Body of pancreas (tissue), 4 donors: ENCODE results near the gene GPR75. TPM values are rescaled to one million over a fixed set of nuclear protein-coding genes. Genes with fewer than 3 reads are reported as not detected.

Source experiments
- ATAC-seq: fragments of 150-250 bp; one replicate; pipeline ENCODE4 v1.9.1; 2016
- DNase-seq, 4 donors: peaks; one replicate each; pipeline ENCODE4 v3.0.0-alpha.2; 2019
- H3K27ac ChIP-seq, 4 donors: fragments of 200-600 bp; sonication (generic); 1 replicate in 3 of 4; 2 replicates in 1 of 4; pipeline versions ENCODE4 v1.5.1 to v1.6.1; 2016 to 2019; ENCODE audit warnings: mild to moderate bottlenecking in 1 of 4, mixed read lengths in 1 of 4, moderate library complexity in 1 of 4
- H3K27me3 ChIP-seq, 2 donors: fragments of 200-600 bp; sonication (generic); one replicate each; pipeline ENCODE4 v1.6.0; 2016; ENCODE audit warnings: mild to moderate bottlenecking in 1 of 2
- H3K36me3 ChIP-seq, 2 donors: fragments of 200-600 bp; sonication (generic); replicated peaks in 1 of 2; 2 replicates each; pipeline ENCODE4 v1.5.1; 2016; ENCODE audit warnings: low read depth in 2 of 2; ENCODE audit not compliant: insufficient read depth in 1 of 2
- H3K4me1 ChIP-seq: fragments of 200-600 bp; sonication (generic); one replicate; pipeline ENCODE4 v1.6.0; 2016
- H3K4me3 ChIP-seq, 2 donors: fragments of 200-600 bp; sonication (generic); 1 replicate in 1 of 2; 2 replicates in 1 of 2; pipeline ENCODE4 v1.5.1; 2016 to 2019
- H3K9me3 ChIP-seq, 3 donors: fragments of 200-600 bp; sonication (generic); 1 replicate in 2 of 3; 2 replicates in 1 of 3; pipeline ENCODE4 v1.5.1; 2016
- POLR2A ChIP-seq, 3 donors: fragments of 450-650 bp; IDR thresholded peaks; one replicate each; pipeline ENCODE4 v1.6.1; 2016; ENCODE audit warnings: antibody characterized with exemption in 3 of 3, mild to moderate bottlenecking in 2 of 3
- WGBS, 2 donors: methylation state at CpG; one replicate each; pipeline ENCODE4 v1.1.5; 2017; 5-methylcytosine and 5-hydroxymethylcytosine counted together
- intact Hi-C: fragments of 100-400 bp; cut with DNase I; formaldehyde crosslinking; loops from one replicate; pipeline ENCODE4 v1.15.1; 2023
- total RNA-seq, 2 donors: library from RNA; depleted of rRNA; stranded (reverse); fragments of >200 nt; gene quantifications; one replicate each; pipeline ENCODE4 v1.1.0, GENCODE V29; 2016
- TF ChIP-seq, protein P1 (sequence below), 7 experiments: fragments of 450-650 bp in 4 of 7; fragments of 200-600 bp in 3 of 7; sonication (generic) in 3 of 7; IDR thresholded peaks; one replicate each; pipeline ENCODE4 v1.5.1; 2016 to 2019; ENCODE audit warnings: antibody characterized with exemption in 7 of 7

GPR75 gene
- total RNA-seq = 1 to 10 TPM; 2.1 to 4.0 TPM

GRCh38 chr2:53859206-53860181 is at the start of gene GPR75:
TSS of gene GPR75 (minus strand) at chr2:53859967. CDS start at chr2:53854756, 5,211 bp downstream.
- intact Hi-C loops = no loop called here
- TF ChIP-seq POLR2A (IDR thresholded peaks at IDR 0.05) = peak; percentile 14 to 41 (median 30)
- TF ChIP-seq, protein P1, sequence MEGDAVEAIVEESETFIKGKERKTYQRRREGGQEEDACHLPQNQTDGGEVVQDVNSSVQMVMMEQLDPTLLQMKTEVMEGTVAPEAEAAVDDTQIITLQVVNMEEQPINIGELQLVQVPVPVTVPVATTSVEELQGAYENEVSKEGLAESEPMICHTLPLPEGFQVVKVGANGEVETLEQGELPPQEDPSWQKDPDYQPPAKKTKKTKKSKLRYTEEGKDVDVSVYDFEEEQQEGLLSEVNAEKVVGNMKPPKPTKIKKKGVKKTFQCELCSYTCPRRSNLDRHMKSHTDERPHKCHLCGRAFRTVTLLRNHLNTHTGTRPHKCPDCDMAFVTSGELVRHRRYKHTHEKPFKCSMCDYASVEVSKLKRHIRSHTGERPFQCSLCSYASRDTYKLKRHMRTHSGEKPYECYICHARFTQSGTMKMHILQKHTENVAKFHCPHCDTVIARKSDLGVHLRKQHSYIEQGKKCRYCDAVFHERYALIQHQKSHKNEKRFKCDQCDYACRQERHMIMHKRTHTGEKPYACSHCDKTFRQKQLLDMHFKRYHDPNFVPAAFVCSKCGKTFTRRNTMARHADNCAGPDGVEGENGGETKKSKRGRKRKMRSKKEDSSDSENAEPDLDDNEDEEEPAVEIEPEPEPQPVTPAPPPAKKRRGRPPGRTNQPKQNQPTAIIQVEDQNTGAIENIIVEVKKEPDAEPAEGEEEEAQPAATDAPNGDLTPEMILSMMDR (IDR thresholded peaks at IDR 0.05) = peak in 2 of 7 experiments; percentile 10 to 12
- Histone ChIP-seq H3K27ac (peak within 1 kb of the TSS; percentile 42 to 74 (median 63)), H3K4me3 (no peak within 1 kb of the TSS), H3K4me1 (no peaks in the 10 kb centered on the region), H3K9me3 (no peaks in the 10 kb centered on the region), H3K27me3 (no peaks in the 10 kb centered on the region), H3K36me3 (no peaks in the 10 kb centered on the region)
- peak; percentile 37 to 64 (median 47) for DNase-seq
- ATAC-seq = peak; percentile 89
- WGBS, 2 donors = 39 to 50% methylated on average over 34 to 63 of the region's 72 CpGs

DNA sequence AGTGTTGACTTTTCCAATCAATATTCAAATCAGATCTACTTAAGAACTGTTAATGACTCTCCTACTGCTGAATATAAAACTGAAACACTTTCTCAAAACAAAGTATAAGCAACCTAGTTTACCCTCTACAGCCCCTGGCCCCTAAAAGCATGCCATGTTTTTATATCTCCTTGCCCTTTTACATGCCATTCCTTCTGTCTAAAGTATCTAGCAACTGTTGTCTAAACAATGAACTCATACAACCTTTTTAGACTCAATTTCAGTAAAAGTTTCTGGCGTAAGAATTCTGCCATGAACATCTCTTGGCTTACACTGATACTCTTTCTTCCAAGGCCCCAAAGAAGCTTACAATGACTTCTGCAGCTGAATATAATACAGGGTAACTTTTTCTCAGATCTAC is 47.8 kb upstream of the GPR75 start:
- no peak for TF ChIP-seq POLR2A (IDR thresholded peaks at IDR 0.05)
- TF ChIP-seq, protein P1 (IDR thresholded peaks at IDR 0.05) = no peak
- peaks cover 4 to 19% of the 10 kb centered on the region in 2 donors for H3K36me3 ChIP-seq
- intact Hi-C loops = no loop called here
- 82% methylated on average over 1 of the region's 1 CpG for WGBS, 2 donors
- no peaks in the 10 kb centered on the region for H3K27me3 ChIP-seq
- no peak overlapping the region for H3K4me3 ChIP-seq
- no peaks in the 10 kb centered on the region for H3K9me3 ChIP-seq
- DNase-seq (no peak), ATAC-seq (no peak)
- no peaks in the 10 kb centered on the region for H3K4me1 ChIP-seq
- H3K27ac ChIP-seq = no peak overlapping the region

- ATAC-seq (no peak), DNase-seq (no peak)
- WGBS, 2 donors = 91 to 94% methylated on average over 9 of the region's 9 CpGs
- Histone ChIP-seq H3K4me3 (no peak overlapping the region), H3K9me3 (no peaks in the 10 kb centered on the region), H3K4me1 (no peaks in the 10 kb centered on the region), H3K27ac (no peak overlapping the region), H3K27me3 (no peaks in the 10 kb centered on the region), H3K36me3 (peaks cover 4 to 33% of the 10 kb centered on the region in 2 donors)
- TF ChIP-seq, protein P1 (IDR thresholded peaks at IDR 0.05) = no peak
- intact Hi-C loops = no loop called here
Measured at GRCh38 chr2:53905396-53905795, 45.6 kb upstream of the GPR75 start.

GRCh38 chr2:53903011-53903410 is 43.2 kb upstream of the GPR75 start:
- intact Hi-C loops = no loop called here
- H3K36me3 ChIP-seq = peaks cover 4 to 35% of the 10 kb centered on the region in 2 donors
- 71 to 77% methylated on average over 4 of the region's 4 CpGs for WGBS, 2 donors
- TF ChIP-seq, protein P1 (IDR thresholded peaks at IDR 0.05) = no peak
- no peak for TF ChIP-seq POLR2A (IDR thresholded peaks at IDR 0.05)
- H3K9me3 ChIP-seq = no peaks in the 10 kb centered on the region
- DNase-seq (no peak), ATAC-seq (no peak)
- H3K27me3 ChIP-seq = no peaks in the 10 kb centered on the region
- H3K27ac ChIP-seq = no peak overlapping the region
- no peak overlapping the region for H3K4me3 ChIP-seq
- H3K4me1 ChIP-seq = no peaks in the 10 kb centered on the region
